Measurements from ENCODE around the gene NCBP1.

GRCh38 chr9:97600531-97601227 lies 32.9 kb upstream of the NCBP1 start:
- TF ChIP-seq POLR2AphosphoS5 (IDR thresholded peaks at IDR 0.05; ENCODE audit: borderline replicate concordance, low read depth, low read length) (no peak), EZH2 (IDR thresholded peaks at IDR 0.05) (no peak)
